Transverse colon (tissue), 3 donors: ENCODE measurements around the gene PLCL2.

Experiments
- CTCF ChIP-seq, 5 experiments: fragments of 200-600 bp in 3 of 5; fragments of 450-650 bp in 2 of 5; sonication (generic) in 3 of 5; IDR thresholded peaks; 1 replicate in 2 of 5; 2 replicates in 3 of 5; pipeline ENCODE4 v1.5.1; 2016 to 2017; ENCODE audit warnings: antibody characterized with exemption in 5 of 5, inconsistent platforms in 3 of 5, mild to moderate bottlenecking in 2 of 5, moderate library complexity in 1 of 5
- POLR2A ChIP-seq: fragments of 450-650 bp; IDR thresholded peaks from one replicate; pipeline ENCODE4 v1.6.1; 2016; ENCODE audit warnings: antibody characterized with exemption, mild to moderate bottlenecking, moderate library complexity

GRCh38 chr3:16943857-16944256 lies 59.1 kb downstream of the PLCL2 start:
- TF ChIP-seq CTCF (IDR thresholded peaks at IDR 0.05), result no peak
- TF ChIP-seq POLR2A, result no peak
